Natural killer cell treated with Interleukin-12 subunit alpha and Interleukin-12 subunit beta and Interleukin-15 and Interleukin-18, amount 100 ng/mL, for 72 hours (primary cell): Measurements from ENCODE around the gene VMP1. TPM values are rescaled to one million over a fixed set of nuclear protein-coding genes. Genes with fewer than 3 reads are reported as not detected.

Experiments used
- ATAC-seq, 2 donors: fragments of 150-1000 bp; cut with Tn5 transposase in 1 of 2; sonication (Bioruptor Pico), chemical (Tn5 transposase) in 1 of 2; 2 replicates each; pipeline ENCODE4 v1.10.0; 2021
- DNase-seq: peaks from one replicate; pipeline ENCODE4 v3.0.0; 2022; ENCODE audit warnings: low spot score
- H3K27ac Mint-ChIP-seq, 2 donors: 1 replicate in 1 of 2; 2 replicates in 1 of 2; pipeline ENCODE4 v1.8.0; 2022; ENCODE audit warnings: mixed read lengths in 2 of 2, mild to moderate bottlenecking in 1 of 2, moderate library complexity in 1 of 2
- H3K27me3 Mint-ChIP-seq, 2 donors: 1 replicate in 1 of 2; 2 replicates in 1 of 2; pipeline ENCODE4 v1.8.0; 2022; ENCODE audit warnings: mixed read lengths in 2 of 2
- H3K36me3 Mint-ChIP-seq: one replicate; pipeline ENCODE4 v1.8.0; 2022; ENCODE audit warnings: mixed read lengths
- H3K4me1 Mint-ChIP-seq, 2 donors: 1 replicate in 1 of 2; 2 replicates in 1 of 2; pipeline ENCODE4 v1.8.0; 2022; ENCODE audit warnings: low read depth in 2 of 2, mixed read lengths in 2 of 2, mild to moderate bottlenecking in 1 of 2
- H3K4me3 Mint-ChIP-seq: one replicate; pipeline ENCODE4 v1.8.0; 2022; ENCODE audit warnings: mixed read lengths
- H3K9me3 Mint-ChIP-seq: 2 replicates; pipeline ENCODE4 v1.8.0; 2022; ENCODE audit warnings: mixed read lengths
- total RNA-seq, 2 donors: library from RNA; stranded (reverse); gene quantifications; one replicate each; pipeline ENCODE4 v1.2.3, GENCODE V29; 2022

VMP1 gene
- total RNA-seq, 2 donors from 2014 or later = 225 to 292 TPM

- no peak overlapping the region for H3K4me3 Mint-ChIP-seq
- no peaks in the 10 kb centered on the region for H3K9me3 Mint-ChIP-seq
- peaks cover 24 to 41% of the 10 kb centered on the region in 2 donors for H3K4me1 Mint-ChIP-seq
- ATAC-seq (no peak), DNase-seq (no peak)
- H3K36me3 Mint-ChIP-seq = no peaks in the 10 kb centered on the region
- no peak overlapping the region for H3K27ac Mint-ChIP-seq
- H3K27me3 Mint-ChIP-seq = no peaks in the 10 kb centered on the region
These were observed 15.2 kb downstream of the VMP1 start for GRCh38 chr17:59722623-59723022.

- no peaks in the 10 kb centered on the region for H3K36me3 Mint-ChIP-seq
- peak overlapping the region in 1 of 2 donors; percentile 14 for H3K27ac Mint-ChIP-seq
- DNase-seq (no peak), ATAC-seq (no peak)
- no peaks in the 10 kb centered on the region for H3K9me3 Mint-ChIP-seq
- H3K4me3 Mint-ChIP-seq = no peak overlapping the region
- peaks cover 24 to 41% of the 10 kb centered on the region in 2 donors for H3K4me1 Mint-ChIP-seq
- H3K27me3 Mint-ChIP-seq = no peaks in the 10 kb centered on the region
These were observed 15.6 kb downstream of the VMP1 start for GRCh38 chr17:59723041-59723440.

DNA sequence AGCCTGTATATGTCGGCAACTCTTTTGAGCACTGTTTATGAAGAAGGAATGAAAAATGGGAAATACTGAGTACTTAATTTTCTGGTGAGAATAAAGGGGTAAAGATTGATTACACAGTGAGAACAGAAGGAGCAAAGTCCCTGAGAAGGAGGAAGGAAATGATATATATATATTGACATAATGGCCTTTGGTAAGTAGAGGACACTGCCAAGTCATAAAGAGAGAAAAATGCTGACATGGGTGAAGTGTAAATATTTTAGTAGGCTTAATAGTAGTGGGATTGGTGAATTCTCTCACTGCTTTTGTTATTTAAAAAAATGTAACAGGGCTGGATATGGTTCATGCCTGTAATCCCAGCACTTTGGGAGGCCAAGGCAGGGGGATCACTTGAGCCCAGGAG, 16.2 kb downstream of the VMP1 start:
- ATAC-seq (no peak), DNase-seq (no peak)
- H3K4me1 Mint-ChIP-seq = peaks cover 21 to 38% of the 10 kb centered on the region in 2 donors
- peak overlapping the region in 1 of 2 donors; percentile 14 for H3K27ac Mint-ChIP-seq
- no peaks in the 10 kb centered on the region for H3K27me3 Mint-ChIP-seq
- no peak overlapping the region for H3K4me3 Mint-ChIP-seq
- H3K36me3 Mint-ChIP-seq = no peaks in the 10 kb centered on the region
- no peaks in the 10 kb centered on the region for H3K9me3 Mint-ChIP-seq

- Mint-ChIP-seq H3K27ac (peak overlapping the region in 1 of 2 donors; percentile 66), H3K4me1 (peaks cover 23 to 26% of the 10 kb centered on the region in 2 donors), H3K27me3 (no peaks in the 10 kb centered on the region), H3K36me3 (no peaks in the 10 kb centered on the region), H3K4me3 (no peak overlapping the region), H3K9me3 (no peaks in the 10 kb centered on the region)
- no peak for ATAC-seq
- no peak for DNase-seq
These were observed 18.2 kb downstream of the VMP1 start for GRCh38 chr17:59725691-59726090.

- Mint-ChIP-seq H3K36me3 (no peaks in the 10 kb centered on the region), H3K4me1 (peaks cover 21 to 23% of the 10 kb centered on the region in 2 donors), H3K27ac (no peak overlapping the region), H3K27me3 (no peaks in the 10 kb centered on the region), H3K9me3 (no peaks in the 10 kb centered on the region), H3K4me3 (no peak overlapping the region)
- no peak for DNase-seq
- ATAC-seq = no peak
These were observed 20.5 kb downstream of the VMP1 start for GRCh38 chr17:59727817-59728533.

DNA sequence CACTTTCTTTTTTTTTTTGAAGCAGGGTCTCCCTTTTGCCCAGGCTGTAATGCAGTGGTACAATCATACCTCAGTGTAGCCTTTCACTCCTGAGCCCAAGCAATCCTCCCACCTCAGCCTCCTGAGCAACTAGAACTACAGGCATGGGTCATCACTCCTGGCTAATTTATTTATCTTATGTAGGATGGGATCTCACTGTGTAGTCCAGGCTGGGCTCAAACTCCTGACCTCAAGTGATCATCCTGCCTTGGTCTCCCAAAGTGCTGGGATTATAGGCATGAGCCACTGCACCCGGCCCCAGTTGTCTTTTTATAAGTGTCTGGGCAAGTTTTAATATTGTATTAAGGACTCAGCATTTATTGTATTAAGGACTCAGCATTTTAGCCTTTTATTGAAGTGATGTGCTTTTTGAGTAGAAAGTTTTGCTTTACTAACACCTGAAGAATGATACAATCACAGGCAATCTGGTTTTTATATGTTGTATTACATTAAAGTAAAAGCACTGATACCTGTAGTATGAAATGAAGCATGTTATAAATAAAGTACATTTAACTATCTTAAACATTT, 22.9 kb downstream of the VMP1 start:
- Mint-ChIP-seq H3K4me3 (no peak overlapping the region), H3K9me3 (no peaks in the 10 kb centered on the region), H3K27ac (no peak overlapping the region), H3K4me1 (peaks cover 9 to 13% of the 10 kb centered on the region in 2 donors), H3K27me3 (no peaks in the 10 kb centered on the region), H3K36me3 (no peaks in the 10 kb centered on the region)
- no peak for DNase-seq
- ATAC-seq = no peak

- Mint-ChIP-seq H3K4me3 (no peak overlapping the region), H3K9me3 (no peaks in the 10 kb centered on the region), H3K4me1 (peaks cover 0 to 10% of the 10 kb centered on the region in 2 donors), H3K27me3 (no peaks in the 10 kb centered on the region), H3K27ac (no peak overlapping the region), H3K36me3 (no peaks in the 10 kb centered on the region)
- no peak for DNase-seq
- ATAC-seq = no peak
These were observed 26.2 kb downstream of the VMP1 start for GRCh38 chr17:59733697-59734096.

DNA sequence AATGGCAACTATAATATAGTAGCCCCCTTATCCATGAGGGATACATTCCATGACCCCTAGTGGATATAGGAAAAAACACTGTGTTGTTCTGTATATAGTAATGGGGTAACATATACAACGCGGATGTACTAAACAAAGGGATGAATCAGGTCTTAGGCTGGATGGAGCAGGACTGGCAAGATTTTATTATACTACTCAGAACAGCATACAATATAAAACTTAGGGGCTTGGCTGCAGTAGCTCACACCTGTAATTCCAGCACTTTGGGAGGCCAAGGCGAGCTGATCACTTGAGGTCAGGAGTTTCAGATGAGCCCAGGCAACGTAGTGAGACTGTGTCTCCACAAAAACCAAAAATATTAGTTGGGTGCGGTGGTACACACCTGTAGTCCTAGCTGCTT, 26.8 kb downstream of the VMP1 start:
- Mint-ChIP-seq H3K27me3 (no peaks in the 10 kb centered on the region), H3K9me3 (no peaks in the 10 kb centered on the region), H3K4me3 (no peak overlapping the region), H3K27ac (no peak overlapping the region), H3K4me1 (peaks cover 0 to 10% of the 10 kb centered on the region in 2 donors), H3K36me3 (no peaks in the 10 kb centered on the region)
- ATAC-seq (no peak), DNase-seq (no peak)

- DNase-seq = no peak
- Mint-ChIP-seq H3K9me3 (no peaks in the 10 kb centered on the region), H3K36me3 (peaks cover 5% of the 10 kb centered on the region), H3K27me3 (no peaks in the 10 kb centered on the region), H3K4me3 (no peak overlapping the region), H3K4me1 (no peaks in the 10 kb centered on the region), H3K27ac (no peak overlapping the region)
- no peak for ATAC-seq
These were observed 29.9 kb downstream of the VMP1 start for GRCh38 chr17:59737324-59737723.

DNA sequence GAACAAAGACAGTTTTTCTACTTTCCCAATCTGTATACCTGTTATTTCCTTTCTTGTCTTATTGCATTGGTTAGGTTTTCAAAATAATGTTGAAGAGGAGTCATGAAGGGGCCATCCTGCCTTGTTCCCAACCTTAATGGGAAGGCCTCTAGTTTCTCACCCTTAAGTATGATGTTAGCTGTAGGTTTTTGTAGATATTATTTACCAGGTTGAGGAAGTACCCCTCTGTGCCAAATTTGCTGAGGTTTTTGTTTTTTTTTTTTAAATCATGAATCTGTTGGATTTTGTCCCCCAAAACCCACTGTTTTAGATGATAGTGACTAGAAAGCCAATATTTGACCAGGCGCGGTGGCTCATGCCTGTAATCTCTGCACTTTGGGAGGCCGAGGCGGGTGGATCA, 36.4 kb downstream of the VMP1 start:
- H3K4me3 Mint-ChIP-seq = no peak overlapping the region
- peaks cover 11% of the 10 kb centered on the region for H3K36me3 Mint-ChIP-seq
- peak overlapping the region in 1 of 2 donors; percentile 25 for H3K27ac Mint-ChIP-seq
- no peak for ATAC-seq
- no peaks in the 10 kb centered on the region for H3K27me3 Mint-ChIP-seq
- DNase-seq = no peak
- peaks cover 4 to 5% of the 10 kb centered on the region in 2 donors for H3K4me1 Mint-ChIP-seq
- H3K9me3 Mint-ChIP-seq = no peaks in the 10 kb centered on the region

- Mint-ChIP-seq H3K4me1 (peaks cover 4 to 5% of the 10 kb centered on the region in 2 donors), H3K27ac (no peak overlapping the region), H3K4me3 (no peak overlapping the region), H3K27me3 (no peaks in the 10 kb centered on the region), H3K36me3 (peaks cover 11% of the 10 kb centered on the region), H3K9me3 (no peaks in the 10 kb centered on the region)
- ATAC-seq = no peak
- no peak for DNase-seq
These were observed 37.6 kb downstream of the VMP1 start for GRCh38 chr17:59745040-59745439.

DNA sequence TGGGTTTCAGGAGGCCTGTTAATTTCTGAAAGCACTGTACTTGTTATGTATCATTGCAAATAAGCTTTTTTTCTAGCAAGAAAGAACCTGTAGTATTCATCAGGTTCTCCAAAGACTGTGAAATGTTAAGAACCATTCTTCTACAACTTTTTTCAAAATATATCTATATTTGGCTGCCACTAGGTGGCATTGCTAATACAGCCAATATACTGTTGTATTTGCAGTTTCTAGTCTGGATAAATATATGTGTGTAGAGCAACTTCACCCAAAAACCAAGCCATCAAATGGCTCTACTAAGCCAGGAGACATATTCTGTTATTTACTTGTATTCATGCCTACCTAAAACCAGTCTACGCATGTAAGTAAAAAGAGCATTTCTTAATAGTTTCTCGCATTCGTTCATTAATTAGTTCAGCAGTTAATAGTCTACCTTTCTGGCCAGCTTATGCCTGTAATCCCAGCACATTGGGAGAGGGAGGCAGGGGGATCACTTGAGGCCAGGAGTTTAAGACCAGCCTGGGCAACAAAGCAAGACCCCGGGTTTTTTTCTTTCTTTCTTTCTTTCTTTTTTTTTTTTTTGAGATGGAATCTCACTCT, 39.5 kb downstream of the VMP1 start:
- peak overlapping the region; percentile 35 to 84 for H3K27ac Mint-ChIP-seq
- peaks cover 7% of the 10 kb centered on the region for H3K36me3 Mint-ChIP-seq
- peaks cover 9 to 10% of the 10 kb centered on the region in 2 donors for H3K4me1 Mint-ChIP-seq
- DNase-seq (no peak), ATAC-seq (peak in 1 of 2 donors; percentile 64)
- no peaks in the 10 kb centered on the region for H3K27me3 Mint-ChIP-seq
- H3K9me3 Mint-ChIP-seq = no peaks in the 10 kb centered on the region
- no peak overlapping the region for H3K4me3 Mint-ChIP-seq

- no peak overlapping the region for H3K27ac Mint-ChIP-seq
- no peaks in the 10 kb centered on the region for H3K27me3 Mint-ChIP-seq
- peaks cover 19 to 21% of the 10 kb centered on the region in 2 donors for H3K4me1 Mint-ChIP-seq
- no peak overlapping the region for H3K4me3 Mint-ChIP-seq
- H3K36me3 Mint-ChIP-seq = no peaks in the 10 kb centered on the region
- DNase-seq = no peak
- no peak for ATAC-seq
- no peaks in the 10 kb centered on the region for H3K9me3 Mint-ChIP-seq
These were observed 41.1 kb downstream of the VMP1 start for GRCh38 chr17:59748591-59748990.

GRCh38 chr17:59751955-59752413, 44.5 kb downstream of the VMP1 start:
- Mint-ChIP-seq H3K4me1 (peaks cover 39 to 46% of the 10 kb centered on the region in 2 donors), H3K36me3 (peaks cover 4% of the 10 kb centered on the region), H3K27me3 (no peaks in the 10 kb centered on the region), H3K27ac (peak overlapping the region; percentile 98), H3K4me3 (peak overlapping the region; percentile 85), H3K9me3 (no peaks in the 10 kb centered on the region)
- DNase-seq (no peak), ATAC-seq (peak; percentile 58 to 86)
